HG03571 (cell line): Measurements from ENCODE around the gene EIF4EBP2.

Source experiments
- ATAC-seq: cut with Tn5 transposase; IDR thresholded peaks from one replicate; pipeline ENCODE4 v1.9.1; 2021; ENCODE audit not compliant: unreplicated experiment

EIF4EBP2 gene

GRCh38 chr10:70404036-70404786 lies at the start of gene EIF4EBP2:
Gene EIF4EBP2 (plus strand): TSS chr10:70404145. CDS start chr10:70404402, 257 bp downstream.
- peak; percentile 69 for ATAC-seq

DNA sequence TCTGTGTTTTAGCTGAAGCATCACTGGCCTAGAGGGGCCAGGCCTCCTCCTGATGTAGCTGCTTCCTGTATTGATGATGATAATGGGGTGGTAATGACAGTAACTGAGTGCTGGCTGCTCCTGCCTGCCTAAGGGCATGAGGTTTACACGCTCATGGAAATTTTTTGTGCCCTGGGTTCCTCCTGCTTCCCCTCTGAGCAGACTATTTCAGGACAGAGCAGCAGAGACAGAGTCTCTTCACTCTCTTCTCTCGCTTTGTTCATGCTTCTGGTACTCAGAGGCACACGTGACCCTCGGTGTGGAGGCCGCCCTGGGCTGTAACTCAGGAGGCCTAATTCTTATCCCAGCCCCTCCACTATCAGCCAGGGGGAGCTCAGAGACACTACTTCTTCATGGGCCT lies 49.4 kb upstream of the EIF4EBP2 start:
- ATAC-seq, result no peak

DNA sequence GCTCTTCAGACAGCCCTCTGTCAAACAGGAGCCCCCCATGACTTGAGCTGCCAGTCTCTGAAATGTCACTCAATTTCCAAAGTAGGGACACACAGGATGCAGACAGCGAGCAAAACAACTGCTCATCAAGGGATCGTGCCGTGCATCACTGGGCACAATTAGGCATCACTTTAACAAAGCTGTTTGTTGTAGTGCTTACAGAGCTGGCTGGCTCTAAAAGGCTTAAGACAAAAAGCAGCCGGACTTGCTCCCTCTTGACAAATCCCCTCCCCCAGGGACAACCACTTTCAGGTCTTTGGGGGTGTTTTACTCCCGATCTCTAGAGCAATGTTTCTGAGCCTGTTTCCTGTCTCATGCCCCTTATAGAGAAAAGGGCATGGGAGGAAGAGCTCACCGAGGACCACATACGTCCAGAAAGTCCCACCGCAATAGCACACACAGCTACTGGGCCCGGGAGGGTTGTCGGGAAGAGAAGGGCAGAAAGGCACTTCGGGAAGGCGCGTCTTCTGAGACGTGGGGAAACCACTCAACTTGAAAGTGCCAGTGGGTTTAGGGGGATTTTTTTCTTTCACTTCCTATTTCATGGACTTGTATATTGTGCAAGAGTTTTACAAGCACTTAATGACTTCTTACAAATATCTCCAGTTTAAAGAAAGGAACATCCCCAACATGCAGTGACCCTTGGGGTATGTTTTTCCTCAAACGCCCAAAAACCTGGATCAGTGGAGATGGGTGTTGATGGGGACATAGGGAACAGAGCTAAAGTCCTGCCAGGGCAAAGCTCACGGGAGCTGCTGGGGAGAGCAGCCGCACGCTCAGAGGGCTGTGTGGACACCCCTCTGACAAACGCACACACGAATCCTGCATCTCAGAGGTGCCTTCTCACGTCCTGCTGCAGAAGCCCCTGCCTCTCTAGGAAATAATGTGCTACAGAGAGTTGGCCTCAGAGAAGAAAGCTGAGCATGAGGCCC lies 48.6 kb upstream of the EIF4EBP2 start:
- peak; percentile 59 for ATAC-seq

- peak; percentile 38 for ATAC-seq
These were observed 46.4 kb upstream of the EIF4EBP2 start for GRCh38 chr10:70357565-70357964.

- ATAC-seq, result no peak
These were observed 45.5 kb upstream of the EIF4EBP2 start for GRCh38 chr10:70358446-70358845.

DNA sequence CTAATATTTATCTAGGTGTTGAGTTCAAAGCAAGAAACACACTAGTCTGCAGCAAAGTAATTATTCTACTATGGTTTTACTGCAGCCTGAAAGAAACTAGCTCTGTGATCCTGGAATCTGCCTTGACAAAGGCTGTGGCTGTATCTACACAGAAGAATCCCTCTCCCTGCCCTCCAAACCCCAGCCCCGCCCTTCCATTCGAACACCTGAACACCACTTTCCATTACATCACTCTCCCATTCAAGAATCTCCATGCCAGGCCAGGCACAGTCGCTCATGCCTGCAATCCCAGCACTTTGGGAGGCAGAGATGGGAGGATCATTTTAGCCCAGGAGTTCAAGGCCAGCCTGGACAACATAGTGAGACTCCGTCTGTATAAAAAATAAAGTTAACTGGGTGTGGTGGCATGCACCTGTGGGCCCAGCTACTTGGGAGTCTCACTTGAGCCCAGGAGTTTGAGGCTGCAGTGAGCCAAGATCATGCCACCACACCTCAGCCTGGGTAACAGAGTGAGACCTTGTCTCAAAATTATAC lies 44.9 kb upstream of the EIF4EBP2 start:
- ATAC-seq, result no peak

GRCh38 chr10:70360215-70360614 lies 43.7 kb upstream of the EIF4EBP2 start:
- no peak for ATAC-seq

DNA sequence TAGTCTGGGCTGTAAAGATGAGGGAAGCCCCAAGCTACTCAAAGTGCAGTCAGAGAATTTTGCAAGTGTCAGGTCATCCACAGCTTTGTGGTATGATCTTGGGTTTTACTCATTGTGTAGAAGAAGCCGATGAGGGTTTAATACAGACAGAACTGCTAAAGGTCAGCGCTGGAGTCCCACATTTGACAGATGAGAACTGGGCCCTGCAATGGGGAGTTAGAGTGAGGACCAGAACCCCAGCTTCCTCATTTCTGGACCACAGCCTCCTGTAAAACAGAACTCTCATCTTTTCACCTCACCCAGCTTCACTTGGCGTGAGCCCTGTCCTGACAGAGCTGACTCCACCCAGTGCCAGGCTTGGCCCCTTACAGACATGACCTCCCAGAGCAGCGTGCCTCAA lies 41.6 kb upstream of the EIF4EBP2 start:
- ATAC-seq, result no peak

- ATAC-seq, result no peak
These were observed 40.7 kb upstream of the EIF4EBP2 start for GRCh38 chr10:70363292-70363691.

- ATAC-seq, result peak; percentile 80
These were observed 39.8 kb upstream of the EIF4EBP2 start for GRCh38 chr10:70363971-70364771.

DNA sequence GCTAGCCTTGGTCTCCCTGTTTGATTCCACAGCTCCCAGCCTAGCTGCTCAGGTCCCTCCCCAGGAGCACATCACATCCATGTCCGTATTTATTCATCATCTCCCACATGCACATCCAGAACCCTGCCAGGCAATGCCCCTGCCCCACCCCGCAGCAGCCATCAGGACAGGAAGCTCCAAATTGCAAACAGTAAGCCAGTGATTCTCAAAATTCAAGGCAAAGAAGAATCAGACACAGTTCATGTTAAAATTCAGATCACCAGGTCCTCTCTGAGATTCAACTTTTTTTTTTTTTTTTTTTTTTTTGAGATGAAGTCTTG lies 39.2 kb upstream of the EIF4EBP2 start:
- ATAC-seq, result no peak

DNA sequence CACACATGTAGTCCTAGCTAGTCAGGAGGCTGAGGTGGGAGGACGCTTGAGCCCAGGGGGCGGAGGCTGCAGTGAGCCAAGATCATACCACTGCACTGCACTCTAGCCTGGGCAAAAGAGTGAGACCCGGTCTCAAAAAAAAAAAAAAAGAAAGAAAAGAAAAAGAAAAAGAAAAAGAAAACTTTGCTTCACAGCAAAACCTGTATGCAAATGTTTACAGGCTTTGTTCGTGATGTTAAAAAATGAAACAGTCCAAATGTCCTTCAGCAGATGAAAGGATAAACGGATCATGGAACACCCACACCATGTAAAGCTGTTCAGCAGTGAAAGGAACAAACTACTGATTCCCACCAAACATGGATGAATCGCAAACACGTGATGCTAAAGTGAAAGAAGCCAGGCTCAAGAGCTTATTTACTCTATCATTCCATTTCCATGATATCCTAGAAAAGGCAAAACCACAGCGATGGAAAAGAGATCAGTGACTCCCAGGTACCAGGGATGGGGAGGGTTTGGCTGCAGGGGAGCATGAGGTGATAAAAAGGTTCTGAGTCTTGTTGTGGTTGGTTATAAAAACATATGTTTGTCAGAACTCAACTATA lies 36.6 kb upstream of the EIF4EBP2 start:
- no peak for ATAC-seq

DNA sequence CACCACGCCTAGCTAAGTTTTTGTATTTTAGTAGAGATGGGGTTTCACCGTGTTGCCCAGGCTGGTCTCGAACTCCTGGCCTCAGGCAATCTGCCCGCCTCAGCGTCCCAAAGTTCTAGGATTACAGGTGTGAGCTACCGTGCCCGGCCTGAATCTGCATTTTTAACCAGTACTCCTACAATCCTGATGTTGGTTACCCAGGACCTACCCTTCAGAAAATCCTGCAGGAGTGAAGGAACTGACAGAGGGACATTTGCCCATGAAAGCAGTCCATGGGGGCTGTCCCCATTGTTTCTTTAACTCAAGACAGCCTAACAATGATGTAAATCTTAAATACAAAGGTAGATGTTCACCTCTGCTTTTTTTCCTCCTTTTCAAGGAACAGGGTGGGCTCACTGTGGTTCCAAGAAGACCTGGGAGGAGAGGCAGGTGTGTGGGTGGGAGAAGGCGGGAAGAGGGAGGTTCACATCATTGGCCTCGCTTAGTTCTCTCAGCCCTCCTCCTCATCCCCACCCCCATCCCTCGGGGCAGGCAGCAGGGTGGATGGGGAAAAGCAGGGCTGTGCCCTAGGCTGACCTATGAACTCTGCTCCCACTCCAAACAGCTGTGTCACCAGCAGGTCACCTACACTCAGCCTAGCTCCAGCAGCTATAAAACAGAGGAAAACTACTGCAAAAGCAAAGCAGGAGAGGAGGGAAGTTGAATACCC lies 35.0 kb upstream of the EIF4EBP2 start:
- ATAC-seq, result no peak

DNA sequence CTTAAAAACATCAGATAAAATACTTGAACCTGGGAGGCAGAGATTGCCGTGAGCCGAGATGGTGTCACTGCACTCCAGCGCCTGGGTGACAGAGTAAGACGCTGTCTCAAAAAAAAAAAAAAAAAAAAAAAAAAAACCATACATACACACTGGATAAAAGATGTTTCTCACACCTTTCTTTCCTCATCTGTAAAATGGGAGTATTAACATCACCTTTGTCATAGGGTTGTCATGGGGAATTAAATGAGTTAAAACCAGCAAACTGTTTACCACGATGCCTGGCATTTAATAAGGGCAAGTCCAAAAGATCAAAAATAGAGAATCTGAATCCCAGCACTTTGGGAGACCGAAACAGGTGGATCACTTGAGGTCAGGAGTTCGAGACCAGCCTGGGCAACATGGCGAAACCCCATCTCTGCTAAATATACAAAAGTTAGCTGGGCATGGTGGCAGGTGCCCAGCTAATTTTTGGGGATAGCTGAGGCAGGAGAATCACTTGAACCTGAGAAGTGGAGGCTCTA lies 34.4 kb upstream of the EIF4EBP2 start:
- no peak for ATAC-seq

DNA sequence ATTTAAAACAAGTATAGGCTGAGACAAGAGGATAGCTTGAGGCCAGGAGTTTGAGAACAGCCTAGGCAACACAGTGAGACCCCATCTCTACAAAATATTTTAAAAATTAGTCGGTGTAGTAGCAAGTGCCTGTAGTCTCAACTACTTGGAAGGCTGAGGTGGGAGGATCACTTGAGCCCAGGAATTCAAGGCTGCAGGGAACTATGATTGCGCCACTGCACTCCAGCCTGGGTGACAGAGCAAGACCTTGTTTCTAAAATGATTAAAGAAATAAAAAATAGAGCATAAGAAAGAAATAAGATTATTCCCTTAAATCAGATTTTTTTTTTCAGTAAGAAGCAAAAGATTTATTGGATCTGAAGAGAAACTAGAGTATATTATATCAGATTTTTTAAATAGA lies 33.2 kb upstream of the EIF4EBP2 start:
- ATAC-seq, result no peak

DNA sequence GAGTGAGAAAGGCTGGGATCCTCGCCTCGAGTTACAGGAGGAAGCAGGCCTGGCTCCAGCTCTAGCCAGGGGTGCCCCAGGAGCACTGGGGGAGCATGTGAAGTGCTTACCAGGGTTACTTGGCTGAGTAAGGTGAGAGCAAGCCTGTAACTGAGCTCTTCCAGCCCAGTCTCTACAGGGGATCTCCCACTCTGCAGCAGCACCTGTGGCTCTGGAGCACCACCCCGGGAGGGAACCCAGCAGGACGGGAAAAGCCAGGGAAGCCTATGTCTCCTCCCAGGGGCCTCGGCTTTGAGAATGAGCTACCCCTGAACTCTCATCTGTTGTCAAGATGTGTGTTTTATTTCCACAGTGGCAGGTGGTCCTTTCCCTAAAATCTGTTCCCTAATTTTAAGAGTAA lies 32.1 kb upstream of the EIF4EBP2 start:
- ATAC-seq, result no peak

- no peak for ATAC-seq
These were observed 28.9 kb upstream of the EIF4EBP2 start for GRCh38 chr10:70374775-70375614.

GRCh38 chr10:70376436-70377378 lies 27.2 kb upstream of the EIF4EBP2 start:
- no peak for ATAC-seq
